Heart left ventricle (tissue), 11 donors: ENCODE data around the gene AMY2B. TPM values are rescaled to one million over a fixed set of nuclear protein-coding genes. Genes with fewer than 3 reads are reported as not detected.

Source experiments
- polyA plus RNA-seq, 2 donors: library from polyadenylated mRNA; stranded (reverse); fragments of 200-250 nt; gene quantifications; one replicate each; pipeline ENCODE4 v1.2.3, GENCODE V29; 2013
- total RNA-seq, 9 donors: library from RNA; depleted of rRNA in 2 of 9; stranded (reverse); fragments of >200 nt in 2 of 9; fragmentation: NEBNext Ultra II Directional in 3 of 9; extraction: Animal tissue kit (Norgen Biotek cat#: 25700) in 3 of 9; gene quantifications; one replicate each; pipeline versions ENCODE4 v1.1.0 to v1.2.4, GENCODE V29; 2016 to 2023
- donor health status: ischemic (EF 13 %, LVEDD 7.1; RV severe dilation, severe dysfunction).
- donor health status: healthy with polysubstance abuse.
- donor health status: DM: no; HTN: yes; CAD: no.
- donor health status: DM: no; HTN: no; CAD: no.
- donor health status: ischemic (EF 25% LVEDD 5.7; RV mildly dilated, moderate dysfunction).
- donor health status: healthy.
- donor health status: DM: yes; HTN: yes; CAD: no.
- donor health status: PGD.
- donor health status: nonischemic (EF 23%, LVEDD 6.1; RV moderate dilation, normal function).

AMY2B gene
- total and polyA plus RNA-seq, 11 donors: 4.4 to 33.4 (median 22.6) TPM

Other genes starting within 250 kb of the AMY2B start
- 10 to 100 TPM in 8 of 9 donors, 1 to 10 TPM in 1; 9.5 to 30.9 (median 16.9) TPM for gene RNPC3, start 45.9 kb upstream of the AMY2B start, total RNA-seq
- 10 to 100 TPM in 1 of 2 donors, 1 to 10 TPM in 1; 8.6 to 12.4 TPM for gene RNPC3, start 45.9 kb upstream of the AMY2B start, polyA plus RNA-seq
- 1 to 10 TPM in 2 of 9 donors, under 1 TPM in 1, not detected in 6; 0.35 to 1.9 (median 1.1) TPM for gene AMY2A, start 45.8 kb downstream of the AMY2B start, total RNA-seq
- under 1 TPM in 1 of 2 donors, not detected in 1; 0.21 TPM for gene AMY2A, start 45.8 kb downstream of the AMY2B start, polyA plus RNA-seq
- gene AMY1A, start 84.2 kb downstream of the AMY2B start, total RNA-seq: not detected
- gene AMY1A, start 84.2 kb downstream of the AMY2B start, polyA plus RNA-seq: not detected
- gene AMY1B, start 124.6 kb downstream of the AMY2B start, total RNA-seq: not detected
- gene AMY1B, start 124.6 kb downstream of the AMY2B start, polyA plus RNA-seq: not detected
- not detected for gene AMY1C, start 178.3 kb downstream of the AMY2B start, total RNA-seq
- gene AMY1C, start 178.3 kb downstream of the AMY2B start, polyA plus RNA-seq: not detected